OCI-LY7 (cell line): ENCODE data around the gene PHEX. TPM values are rescaled to one million over a fixed set of nuclear protein-coding genes. Genes with fewer than 3 reads are reported as not detected.
"Not testable (repeated sequence)": the region's sequence is repeated elsewhere in the genome, so short reads cannot be mapped to it uniquely, and the experiment has no call there.

Source experiments
- BruUV-seq: library from RNA; stranded (reverse); fragments of 400-500 nt; replicated peaks from 2 replicates; lab custom pipeline; 2021; lab: Mats Ljungman, UMichigan
- CTCF ChIA-PET: fragments of 300-600 bp; sonication (Branson Sonifier 250); formaldehyde crosslinking; loops from one replicate; lab custom pipeline; 2022; ENCODE audit warnings: antibody characterized with exemption; ENCODE audit not compliant: unreplicated experiment; lab: Charles Lee
- POLR2A ChIA-PET: fragments of 300-600 bp; sonication (Branson Sonifier 250); formaldehyde crosslinking; loops from one replicate; lab custom pipeline; 2022; ENCODE audit warnings: antibody characterized with exemption; lab: Charles Lee
- DNase-seq: peaks from one replicate; pipeline ENCODE4 v3.0.0-alpha.2; 2015; ENCODE audit warnings: low spot score
- H2AFZ ChIP-seq: fragments of 200-600 bp; sonication (generic), shearing (Covaris generic); 2 replicates; pipeline ENCODE4 v1.6.1; 2014; ENCODE audit warnings: mild to moderate bottlenecking, antibody characterized with exemption, low read length, moderate library complexity
- H3K27ac ChIP-seq: fragments of 200-600 bp; sonication (generic); 2 replicates; pipeline ENCODE4 v1.5.1; 2014; ENCODE audit warnings: mixed run types, low read depth, mild to moderate bottlenecking, moderate library complexity, low read length, inconsistent platforms; ENCODE audit not compliant: poor library complexity, severe bottlenecking
- H3K36me3 ChIP-seq: fragments of 200-600 bp; sonication (generic); 2 replicates; pipeline ENCODE4 v1.6.1; 2014; ENCODE audit warnings: mild to moderate bottlenecking, antibody characterized with exemption, low read length, moderate library complexity, mixed read lengths; ENCODE audit not compliant: insufficient read depth
- H3K4me1 ChIP-seq: fragments of 200-600 bp; sonication (generic); 2 replicates; pipeline ENCODE4 v1.5.1; 2014; ENCODE audit warnings: mild to moderate bottlenecking, low read length; ENCODE audit not compliant: insufficient read depth, poor library complexity, severe bottlenecking
- H3K4me2 ChIP-seq: fragments of 200-600 bp; sonication (generic); 2 replicates; pipeline ENCODE4 v1.6.1; 2014; ENCODE audit warnings: mild to moderate bottlenecking, low read length
- H3K4me3 ChIP-seq: fragments of 200-600 bp; sonication (generic); 2 replicates; pipeline ENCODE4 v1.5.1; 2014; ENCODE audit warnings: mild to moderate bottlenecking, low read depth, low read length; ENCODE audit not compliant: poor library complexity, severe bottlenecking
- H3K79me2 ChIP-seq: fragments of 200-600 bp; sonication (generic); 2 replicates; pipeline ENCODE4 v1.6.1; 2016; ENCODE audit warnings: low read depth, mild to moderate bottlenecking, low read length, moderate library complexity, mixed read lengths; ENCODE audit not compliant: insufficient read depth
- H3K9me2 ChIP-seq: fragments of 200-600 bp; sonication (generic); 2 replicates; pipeline ENCODE4 v1.6.1; 2016; ENCODE audit warnings: mild to moderate bottlenecking, low read length, mixed read lengths; ENCODE audit not compliant: insufficient read depth
- H3K9me3 ChIP-seq: fragments of 200-600 bp; sonication (generic); 2 replicates; pipeline ENCODE4 v1.6.1; 2014; ENCODE audit warnings: mild to moderate bottlenecking, mixed run types, low read length, mixed read lengths
- H4K20me1 ChIP-seq: fragments of 200-600 bp; sonication (generic); 2 replicates; pipeline ENCODE4 v1.6.1; 2014; ENCODE audit warnings: mild to moderate bottlenecking, antibody characterized with exemption, low read length, moderate library complexity, mixed read lengths; ENCODE audit not compliant: insufficient read depth
- EZH2phosphoT487 ChIP-seq: fragments of 200-600 bp; sonication (generic); IDR thresholded peaks from 2 replicates; pipeline ENCODE4 v1.6.1; 2018; ENCODE audit warnings: low read depth, borderline replicate concordance, mild to moderate bottlenecking, mixed run types, antibody characterized with exemption, low read length, moderate library complexity, mixed read lengths
- intact Hi-C: fragments of 100-400 bp; cut with micrococcal nuclease; formaldehyde crosslinking; loops from one replicate; pipeline ENCODE4 v1.10.0; 2022; ENCODE audit not compliant: unreplicated experiment
- total RNA-seq, 2 experiments: library from RNA; depleted of rRNA in 1 of 2; stranded (reverse); fragments of >200 nt in 1 of 2; shearing (Covaris generic) in 1 of 2; gene quantifications; 2 replicates each; pipeline ENCODE4 v1.2.3, GENCODE V29; 2014 to 2022
- TF ChIP-seq, protein P1 (sequence below): fragments of 200-600 bp; sonication (generic); conservative IDR thresholded peaks from 2 replicates; pipeline ENCODE4 v1.5.1; 2014; ENCODE audit warnings: mild to moderate bottlenecking, antibody characterized with exemption, low read length, moderate library complexity, mixed read lengths

Gene PHEX
- total RNA-seq, 2 experiments from 2014 or later: 0.09 TPM; not detected in 1

DNA sequence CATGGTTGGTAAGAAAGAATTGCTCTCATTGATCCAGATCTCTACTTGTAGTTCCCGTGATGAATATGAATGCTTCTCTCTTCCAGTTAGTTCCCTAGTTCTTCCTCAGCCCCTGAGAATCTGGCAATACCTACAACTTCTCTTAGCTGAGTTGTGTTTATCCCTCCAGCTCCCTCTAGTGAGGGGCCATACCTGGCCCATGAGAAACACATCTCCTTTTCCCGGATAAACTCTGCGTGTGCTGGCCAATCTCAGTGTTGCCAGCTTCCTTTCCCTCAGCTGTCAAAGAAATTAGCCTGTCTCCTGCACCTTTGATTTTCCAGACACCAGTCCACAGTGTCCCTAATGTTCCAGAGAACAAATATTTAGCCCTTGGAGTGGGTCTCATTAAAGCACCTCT, 246.2 kb downstream of the PHEX start:
- Histone ChIP-seq H3K9me3 (no peaks in the 10 kb centered on the region), H3K79me2 (no peaks in the 10 kb centered on the region), H3K4me3 (no peak overlapping the region), H3K36me3 (no peaks in the 10 kb centered on the region), H3K4me1 (no peaks in the 10 kb centered on the region), H4K20me1 (no peaks in the 10 kb centered on the region), H3K27ac (no peak overlapping the region), H3K9me2 (no peaks in the 10 kb centered on the region), H3K4me2 (no peak overlapping the region), H2AFZ (no peak overlapping the region)
- no TSS peak for BruUV-seq
- ChIA-PET POLR2A (interaction anchor here (0.7 kb wide), 1 partner anchor 865 kb away, joined by 3 read pairs; no protein-coding TSS in a partner anchor), CTCF (no interaction called here)
- intact Hi-C loops: no loop called here
- TF ChIP-seq EZH2phosphoT487: no peak
- DNase-seq: no peak

DNA sequence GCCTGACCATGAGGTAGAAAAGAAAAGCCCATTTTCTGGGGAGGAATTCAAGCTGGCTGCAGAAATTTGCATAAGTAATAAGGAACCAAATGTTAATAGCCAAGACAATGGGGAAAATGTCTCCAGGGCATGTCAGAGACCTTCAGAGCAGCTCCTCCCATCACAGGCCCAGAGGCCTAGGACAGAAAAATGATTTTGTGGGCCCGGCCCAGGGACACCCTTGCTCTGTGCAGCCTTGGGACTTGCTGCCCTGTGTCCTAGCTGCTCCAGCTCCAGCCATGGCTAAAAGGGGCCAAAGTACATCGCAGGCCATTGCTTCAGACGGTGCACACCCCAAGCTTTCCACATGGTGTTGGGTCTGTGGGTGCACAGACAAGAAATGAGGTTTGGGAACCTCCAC, 257.1 kb downstream of the PHEX start:
- intact Hi-C loops, H3K9me2 ChIP-seq, H3K79me2 ChIP-seq, H3K9me3 ChIP-seq, H3K4me2 ChIP-seq, DNase-seq, H4K20me1 ChIP-seq, POLR2A ChIA-PET, CTCF ChIA-PET, BruUV-seq, H3K4me3 ChIP-seq, H3K27ac ChIP-seq, H3K4me1 ChIP-seq, H2AFZ ChIP-seq, H3K36me3 ChIP-seq: not testable (repeated sequence)

DNA sequence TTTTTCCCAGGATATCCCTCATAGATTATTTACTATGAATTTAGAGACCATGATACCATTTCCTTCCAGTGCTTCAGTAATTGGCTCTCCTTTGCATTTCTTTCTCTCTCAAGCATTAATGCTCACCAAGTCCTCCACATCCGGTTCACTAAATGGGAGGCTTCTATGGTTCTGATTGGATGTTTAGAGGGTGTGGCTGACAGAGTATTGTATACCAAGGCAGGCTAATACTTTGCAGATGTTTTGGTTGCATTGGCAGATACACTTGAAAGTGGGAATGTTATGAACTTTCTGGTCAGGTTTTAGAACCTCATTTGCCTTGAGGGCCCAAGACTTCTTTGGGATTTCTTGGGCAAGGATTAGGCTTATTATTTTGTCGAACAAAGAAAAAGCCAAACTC, 264.7 kb downstream of the PHEX start:
- Histone ChIP-seq H3K36me3 (no peaks in the 10 kb centered on the region), H3K9me3 (no peaks in the 10 kb centered on the region), H3K79me2 (no peaks in the 10 kb centered on the region), H3K27ac (no peak overlapping the region), H3K9me2 (no peaks in the 10 kb centered on the region), H2AFZ (no peak overlapping the region), H3K4me2 (no peak overlapping the region), H3K4me1 (no peaks in the 10 kb centered on the region), H3K4me3 (no peak overlapping the region), H4K20me1 (no peaks in the 10 kb centered on the region)
- intact Hi-C loops: no loop called here
- CTCF ChIA-PET: no interaction called here
- BruUV-seq: no TSS peak
- no peak for DNase-seq
- POLR2A ChIA-PET: no interaction called here
- TF ChIP-seq, protein P1, sequence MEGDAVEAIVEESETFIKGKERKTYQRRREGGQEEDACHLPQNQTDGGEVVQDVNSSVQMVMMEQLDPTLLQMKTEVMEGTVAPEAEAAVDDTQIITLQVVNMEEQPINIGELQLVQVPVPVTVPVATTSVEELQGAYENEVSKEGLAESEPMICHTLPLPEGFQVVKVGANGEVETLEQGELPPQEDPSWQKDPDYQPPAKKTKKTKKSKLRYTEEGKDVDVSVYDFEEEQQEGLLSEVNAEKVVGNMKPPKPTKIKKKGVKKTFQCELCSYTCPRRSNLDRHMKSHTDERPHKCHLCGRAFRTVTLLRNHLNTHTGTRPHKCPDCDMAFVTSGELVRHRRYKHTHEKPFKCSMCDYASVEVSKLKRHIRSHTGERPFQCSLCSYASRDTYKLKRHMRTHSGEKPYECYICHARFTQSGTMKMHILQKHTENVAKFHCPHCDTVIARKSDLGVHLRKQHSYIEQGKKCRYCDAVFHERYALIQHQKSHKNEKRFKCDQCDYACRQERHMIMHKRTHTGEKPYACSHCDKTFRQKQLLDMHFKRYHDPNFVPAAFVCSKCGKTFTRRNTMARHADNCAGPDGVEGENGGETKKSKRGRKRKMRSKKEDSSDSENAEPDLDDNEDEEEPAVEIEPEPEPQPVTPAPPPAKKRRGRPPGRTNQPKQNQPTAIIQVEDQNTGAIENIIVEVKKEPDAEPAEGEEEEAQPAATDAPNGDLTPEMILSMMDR: no peak
- no peak for TF ChIP-seq EZH2phosphoT487

DNA sequence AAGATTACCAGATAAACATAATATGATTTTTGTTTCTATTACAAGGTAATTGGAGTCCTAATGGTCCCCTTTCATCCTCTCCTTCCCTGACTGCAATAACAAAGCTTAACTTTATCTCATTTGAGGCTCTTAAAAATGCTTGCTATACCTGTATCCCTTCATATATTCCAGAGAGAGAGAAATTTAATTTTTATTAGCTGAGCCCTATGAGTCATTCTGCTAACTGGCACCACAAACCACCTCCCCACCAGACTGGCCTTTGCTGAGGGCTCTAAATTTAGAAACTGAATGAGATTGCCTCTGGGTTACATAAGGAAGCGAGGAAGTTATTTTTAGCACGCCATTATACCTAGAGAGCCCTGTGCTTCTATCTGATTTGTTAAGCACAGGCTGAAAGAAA, 268.0 kb downstream of the PHEX start:
- CTCF ChIA-PET: no interaction called here

More for the DNA sequence above, 268.0 kb downstream of the PHEX start:
- TF ChIP-seq EZH2phosphoT487: no peak
- TF ChIP-seq, protein P1: no peak
- Histone ChIP-seq H3K9me2 (no peaks in the 10 kb centered on the region), H3K27ac (no peak overlapping the region), H3K4me1 (no peaks in the 10 kb centered on the region), H2AFZ (no peak overlapping the region), H3K36me3 (no peaks in the 10 kb centered on the region), H3K79me2 (no peaks in the 10 kb centered on the region), H3K9me3 (no peaks in the 10 kb centered on the region), H4K20me1 (no peaks in the 10 kb centered on the region), H3K4me3 (no peak overlapping the region), H3K4me2 (no peak overlapping the region)
- no peak for DNase-seq
- POLR2A ChIA-PET: no interaction called here
- no TSS peak for BruUV-seq
- intact Hi-C loops: no loop called here
